GM21786 (cell line): ENCODE measurements around the gene ELK4.

Source experiments
- ATAC-seq: cut with Tn5 transposase; IDR thresholded peaks from one replicate; pipeline ENCODE4 v1.9.1; 2021; ENCODE audit not compliant: unreplicated experiment

ELK4 gene

DNA sequence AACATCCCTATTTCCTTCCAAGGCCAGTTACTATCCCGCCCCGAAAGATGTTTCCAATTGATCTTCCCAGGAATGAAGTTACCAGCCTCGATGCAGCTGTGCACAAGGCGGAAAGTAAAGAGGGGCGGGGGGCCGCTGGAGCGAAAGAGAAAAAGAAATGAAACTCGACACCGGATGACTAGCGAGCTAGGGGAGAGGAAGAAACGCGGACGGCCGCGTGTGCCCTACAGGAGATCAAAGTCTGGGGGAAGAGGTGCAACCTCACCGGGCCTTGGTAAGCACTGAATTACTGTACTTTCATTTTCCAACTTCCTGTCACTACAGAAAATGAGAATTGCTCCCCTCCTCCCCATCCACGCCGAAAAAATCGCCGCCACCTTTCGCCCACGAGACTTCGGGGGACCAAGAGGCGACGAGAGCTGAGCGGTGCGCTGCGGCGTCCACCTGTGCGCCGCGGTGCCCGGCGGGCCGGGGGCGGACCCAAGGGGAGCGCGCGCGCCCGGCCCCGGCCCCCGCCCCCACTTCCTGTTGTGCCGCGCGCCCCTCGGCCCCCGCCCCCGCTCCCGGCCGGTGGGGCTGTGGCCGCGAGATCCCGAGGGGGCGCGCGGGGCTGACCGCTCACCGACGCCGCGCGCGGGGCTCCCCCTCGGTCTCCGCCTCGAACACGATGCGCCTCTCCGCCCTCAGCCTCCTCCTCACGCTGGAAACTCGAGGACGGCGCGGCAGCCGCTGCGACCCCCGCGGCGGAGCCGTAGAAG, 622 bp downstream of the ELK4 start:
- ATAC-seq, result peak; percentile 62

DNA sequence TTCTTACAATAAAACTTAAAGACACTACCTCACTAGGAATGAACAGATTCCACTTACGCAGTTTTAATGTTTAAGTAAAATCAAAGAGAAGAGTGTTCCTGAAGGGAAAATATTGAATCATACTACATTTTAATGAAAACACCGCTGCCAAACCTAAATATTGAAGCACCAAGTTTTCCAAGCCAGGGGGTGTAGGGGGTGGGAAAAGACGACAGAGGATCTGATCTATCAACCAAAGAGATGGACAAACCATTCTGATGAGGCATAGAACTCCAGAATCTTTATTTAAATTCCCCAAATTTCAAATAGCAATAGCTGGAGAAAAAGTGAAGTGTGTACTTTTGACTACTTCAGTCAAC, 1.2 kb downstream of the ELK4 start:
- ATAC-seq, result no peak

DNA sequence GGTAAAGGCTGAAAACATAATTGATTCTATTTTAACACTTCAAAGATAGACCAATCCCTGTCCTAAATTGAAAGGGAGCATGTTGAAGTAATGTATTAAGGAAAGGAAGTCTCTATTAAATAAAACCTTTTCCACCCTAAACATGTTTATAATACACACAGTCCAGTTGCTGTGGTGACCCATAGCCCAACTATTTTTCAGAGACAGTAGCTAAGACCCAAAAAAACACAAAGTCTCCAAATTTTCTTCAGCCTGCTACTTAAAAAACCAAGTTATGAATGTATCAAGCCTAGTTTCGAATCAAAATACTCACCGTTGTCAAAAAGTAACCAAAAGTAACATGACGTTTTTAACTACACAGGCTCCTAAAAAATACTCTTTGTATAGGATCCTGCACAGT, 1.6 kb downstream of the ELK4 start:
- no peak for ATAC-seq

DNA sequence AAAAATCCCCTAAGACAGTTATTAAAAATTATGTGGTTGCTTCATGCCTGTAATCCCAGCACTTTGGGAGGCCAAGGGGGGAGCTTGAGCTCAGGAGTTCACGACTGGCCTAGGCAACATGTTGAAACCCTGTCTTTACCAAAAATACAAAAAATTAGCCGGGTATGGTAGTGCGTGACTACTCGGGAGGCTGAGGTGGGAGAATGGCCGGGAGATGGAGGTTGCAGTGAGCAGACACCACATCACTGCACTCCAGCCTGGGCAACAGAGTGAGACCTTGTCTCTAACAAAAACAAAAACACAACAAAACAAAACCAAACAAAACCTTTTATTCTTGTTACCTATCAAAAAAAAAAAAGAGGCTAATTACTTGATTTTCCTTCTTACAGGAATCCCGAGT, 2.1 kb downstream of the ELK4 start:
- no peak for ATAC-seq

DNA sequence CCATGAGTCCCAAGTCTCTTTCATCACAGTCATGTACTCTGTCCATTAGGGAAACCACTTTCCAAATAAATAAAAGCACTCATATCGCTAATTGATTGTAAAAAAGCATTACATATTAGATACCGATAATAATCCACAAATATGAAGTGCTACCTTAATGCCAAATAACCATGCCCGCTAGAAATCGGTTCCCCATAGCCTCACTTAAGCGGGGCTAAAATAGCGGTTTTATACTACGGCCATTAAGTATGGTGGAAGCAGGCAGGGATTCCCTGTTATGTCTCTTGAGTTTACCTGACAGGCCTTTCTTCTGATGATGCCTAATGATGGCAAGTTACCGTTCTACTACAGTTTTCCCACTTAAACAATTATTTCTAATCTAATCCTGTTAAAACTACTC, 3.9 kb downstream of the ELK4 start:
- no peak for ATAC-seq

DNA sequence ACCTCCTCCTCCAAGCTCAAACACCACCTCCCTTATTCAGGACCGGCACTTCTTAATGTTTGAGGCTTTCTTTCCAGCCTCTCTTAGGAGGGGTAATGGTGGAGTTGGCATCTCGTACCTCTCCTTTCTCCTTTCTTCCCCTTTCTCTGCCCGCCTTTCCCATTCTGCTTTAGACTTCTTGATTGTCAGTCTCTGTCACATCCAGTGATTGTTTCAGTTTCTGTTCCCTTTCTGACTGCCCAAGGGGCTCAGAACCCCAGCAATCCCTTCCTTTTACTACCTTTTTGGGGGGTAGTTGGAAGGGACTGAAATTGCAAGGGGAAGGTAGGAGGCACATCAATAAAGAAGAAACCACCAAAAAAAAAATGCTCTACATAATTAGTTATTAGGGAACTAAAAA, 5.6 kb downstream of the ELK4 start:
- no peak for ATAC-seq

DNA sequence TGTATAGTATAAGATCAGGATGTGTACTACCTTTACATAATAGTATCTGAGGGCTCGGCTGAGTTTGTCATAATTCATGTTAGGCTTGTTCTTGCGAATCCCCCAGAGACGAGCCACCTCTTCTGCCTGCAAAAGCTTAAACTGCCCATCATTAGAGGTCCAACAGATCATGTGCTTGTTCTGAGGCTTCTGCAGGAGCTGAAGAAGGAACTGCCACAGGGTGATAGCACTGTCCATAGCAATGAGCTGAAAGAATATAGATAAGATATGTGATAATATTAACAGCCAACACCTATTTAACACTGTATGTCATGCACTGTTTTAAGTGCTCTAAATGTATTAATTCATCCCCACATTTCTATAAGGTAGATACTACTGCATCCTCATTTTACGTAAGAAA, 8.2 kb downstream of the ELK4 start:
- ATAC-seq, result no peak

DNA sequence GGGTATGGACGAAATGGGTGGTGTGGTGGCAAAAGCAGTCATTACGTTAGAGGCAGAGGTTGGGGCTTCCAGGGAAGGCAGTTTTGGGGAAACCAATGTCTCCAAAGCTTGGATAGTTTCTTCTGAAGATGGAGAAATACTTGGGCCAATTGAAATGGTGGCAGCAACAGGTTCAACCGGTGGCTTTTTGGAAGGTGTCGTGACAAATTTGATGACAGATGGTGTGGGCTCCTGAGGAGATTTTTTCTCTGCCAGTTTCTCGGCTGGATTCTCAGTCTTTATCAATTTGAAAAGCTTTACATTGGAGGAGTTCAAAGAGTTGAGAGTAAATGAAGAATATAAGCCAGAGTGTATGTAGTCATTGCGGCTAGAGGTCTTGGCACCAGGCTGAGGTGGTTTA, 11.5 kb downstream of the ELK4 start:
- no peak for ATAC-seq

DNA sequence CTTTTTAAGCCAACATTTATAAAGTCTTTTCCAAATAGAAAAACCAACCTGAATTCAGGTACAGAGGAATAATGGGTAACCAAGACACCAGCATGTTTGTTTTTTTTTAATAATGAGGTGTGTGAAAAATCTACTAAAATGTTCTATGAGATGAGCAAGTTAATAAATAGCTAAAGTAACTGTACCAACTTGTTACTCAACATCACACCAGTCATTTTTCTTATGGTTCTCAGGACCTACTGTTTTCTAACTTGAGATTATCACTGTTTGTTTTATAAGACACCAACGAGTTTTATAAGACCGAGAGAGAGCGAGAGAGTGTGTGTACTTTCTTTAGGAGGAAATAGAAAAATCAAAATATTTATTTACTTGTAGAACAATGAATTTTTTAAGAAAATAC, 12.4 kb downstream of the ELK4 start:
- ATAC-seq, result no peak

DNA sequence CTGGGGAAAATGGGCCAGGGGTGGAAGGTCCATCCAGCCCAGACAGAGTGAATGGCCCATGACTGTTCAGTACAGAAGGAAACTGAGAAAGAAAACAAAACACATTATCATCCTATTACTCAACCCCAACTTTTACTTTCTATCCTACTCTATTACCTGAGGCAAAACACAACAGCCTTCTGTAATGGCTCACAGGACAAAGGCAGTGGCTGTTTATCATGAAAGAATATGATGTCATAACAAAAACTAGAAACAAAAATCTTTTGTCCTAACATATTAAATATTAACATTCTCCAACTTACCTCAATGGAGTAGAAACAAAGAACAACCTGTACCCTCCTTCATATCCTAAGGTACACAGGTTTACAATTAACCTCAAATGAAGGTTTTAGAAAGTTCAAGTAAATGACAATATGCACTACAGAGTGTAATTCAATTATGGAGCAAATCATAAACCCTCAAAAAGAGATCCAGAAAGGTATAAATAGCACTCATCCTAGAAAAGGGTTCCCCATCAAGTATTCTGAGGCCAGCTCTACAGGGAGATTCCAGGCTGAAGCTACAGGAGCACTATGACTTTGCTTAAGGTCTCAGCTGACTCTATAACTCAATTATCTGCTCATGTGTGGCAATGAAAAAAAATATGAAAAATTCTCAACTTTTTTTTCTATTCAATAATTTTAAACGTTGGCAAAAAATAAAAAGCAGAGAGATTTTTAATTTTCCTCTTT, 15.1 kb downstream of the ELK4 start:
- ATAC-seq, result peak; percentile 87

DNA sequence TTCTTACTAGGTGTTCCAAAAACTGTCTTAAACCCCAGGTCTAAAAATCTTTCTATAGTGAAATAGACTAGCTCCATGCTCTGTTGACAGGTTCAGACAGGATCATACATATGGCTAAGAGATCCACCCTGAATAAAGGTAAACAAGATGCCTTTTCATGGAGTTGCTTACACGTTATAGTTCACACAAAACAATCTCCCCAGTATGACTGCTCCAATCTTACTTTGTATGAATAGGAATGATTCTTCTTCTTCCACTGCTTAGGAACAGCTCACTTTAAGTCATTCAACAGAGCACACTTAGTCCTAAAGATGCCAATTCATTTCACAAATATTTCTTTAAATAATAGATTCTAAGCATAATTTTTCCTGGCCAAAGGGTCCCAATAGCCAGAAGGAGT, 16.0 kb downstream of the ELK4 start:
- ATAC-seq, result no peak

DNA sequence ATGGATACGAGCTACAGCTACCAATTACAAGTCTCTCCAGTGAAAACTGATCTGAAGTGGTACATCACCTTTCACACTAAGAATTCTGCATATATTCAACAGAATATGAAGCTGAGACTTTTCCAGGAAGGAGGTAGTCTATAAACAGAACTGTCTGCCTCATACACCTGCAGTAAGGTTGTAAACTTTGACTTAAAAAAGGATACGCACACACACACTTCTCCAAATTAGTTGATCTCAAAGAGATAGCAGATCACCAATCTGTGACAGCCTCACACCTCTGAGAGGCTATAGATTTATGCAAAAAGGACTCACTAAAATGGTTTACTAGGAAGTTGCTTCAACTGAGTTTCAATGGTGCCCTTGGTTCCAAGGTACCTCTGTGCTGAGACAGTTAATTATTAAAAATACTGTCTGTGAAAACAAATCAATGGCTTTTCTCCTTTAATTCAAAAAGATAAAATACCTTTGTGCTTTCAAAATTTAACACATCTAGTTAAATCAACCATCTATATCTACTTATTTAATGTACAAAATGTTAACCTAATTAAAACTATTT, 17.9 kb downstream of the ELK4 start:
- ATAC-seq, result no peak

DNA sequence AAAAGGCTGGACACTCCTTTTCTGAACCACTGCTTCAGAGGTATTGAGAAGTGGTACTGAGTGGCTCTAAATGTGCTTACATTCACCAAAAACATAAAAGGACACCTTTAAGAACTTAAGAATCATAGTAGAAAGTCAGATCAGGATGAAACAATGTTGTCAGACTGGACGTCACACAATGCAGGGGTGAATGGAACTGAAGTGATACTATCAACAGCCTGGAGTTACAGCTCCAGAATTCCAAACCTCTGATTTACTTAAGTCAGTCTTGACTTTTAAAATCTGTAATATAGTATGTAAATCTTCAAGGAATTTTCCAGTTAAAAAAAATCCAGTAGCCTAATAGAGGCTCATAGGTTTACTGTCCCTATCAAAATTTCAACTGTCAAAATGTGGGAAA, 19.3 kb downstream of the ELK4 start:
- ATAC-seq, result no peak

DNA sequence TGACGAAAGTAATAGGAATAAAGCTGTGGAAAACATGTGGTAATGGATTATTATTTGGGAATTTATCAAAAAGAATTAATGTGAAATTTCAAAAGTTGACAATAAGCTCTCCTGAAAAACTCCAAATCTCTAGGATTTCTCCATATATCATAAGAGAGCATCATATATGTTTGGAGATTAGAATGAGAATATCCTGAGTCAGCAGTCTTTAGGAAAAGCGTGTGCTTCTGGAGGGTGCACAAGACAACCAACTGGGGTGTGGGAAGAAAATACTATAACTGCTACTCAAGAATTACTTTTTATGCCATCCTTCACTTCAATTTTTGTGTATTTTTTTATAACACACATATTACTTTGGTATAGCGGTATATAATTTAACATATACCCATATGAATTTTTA, 19.7 kb downstream of the ELK4 start:
- ATAC-seq, result no peak

DNA sequence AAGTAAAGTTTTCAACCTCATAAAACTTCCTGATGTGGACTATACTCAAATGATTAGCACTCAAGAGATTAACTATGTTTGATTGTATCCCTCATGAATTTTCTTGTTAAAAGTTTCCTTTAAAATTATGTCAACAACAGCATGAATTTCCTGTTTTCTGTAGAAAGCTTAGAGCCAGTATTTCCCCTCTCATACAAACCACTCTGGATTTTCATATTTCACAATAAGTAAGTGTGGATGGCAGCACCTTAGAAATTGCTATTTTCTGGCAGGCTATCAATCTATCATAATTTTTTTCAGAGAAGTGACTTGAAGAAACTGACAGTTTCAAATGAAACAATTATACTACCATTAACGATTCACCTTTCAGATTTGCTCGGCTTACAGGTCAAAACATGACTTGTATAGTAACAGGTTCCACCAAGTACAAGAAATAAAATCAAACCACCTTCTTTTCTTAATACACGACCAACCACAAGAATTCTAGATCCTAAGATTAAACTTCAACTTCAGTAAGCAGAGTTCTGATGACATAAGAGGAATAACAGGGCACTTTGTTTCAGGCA, 20.8 kb downstream of the ELK4 start:
- ATAC-seq, result no peak

DNA sequence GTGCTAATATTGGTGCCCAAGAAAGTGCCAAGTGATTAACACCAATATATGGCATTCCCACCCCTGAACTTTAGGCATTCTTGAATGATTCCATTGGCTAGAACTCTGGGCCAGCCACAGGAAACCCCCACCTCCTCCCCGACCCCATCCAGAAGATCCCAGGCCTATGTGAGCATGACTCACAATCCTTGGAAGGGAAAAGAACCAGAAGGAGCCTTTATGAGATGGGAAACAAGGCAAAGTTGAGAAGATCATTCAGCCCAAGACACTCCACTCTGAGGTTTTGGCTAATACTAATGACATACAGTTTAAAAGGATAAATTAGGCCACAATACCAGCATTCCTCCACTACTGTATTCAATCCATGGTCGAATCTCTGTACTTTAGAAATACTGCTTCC, 21.8 kb downstream of the ELK4 start:
- ATAC-seq, result no peak

DNA sequence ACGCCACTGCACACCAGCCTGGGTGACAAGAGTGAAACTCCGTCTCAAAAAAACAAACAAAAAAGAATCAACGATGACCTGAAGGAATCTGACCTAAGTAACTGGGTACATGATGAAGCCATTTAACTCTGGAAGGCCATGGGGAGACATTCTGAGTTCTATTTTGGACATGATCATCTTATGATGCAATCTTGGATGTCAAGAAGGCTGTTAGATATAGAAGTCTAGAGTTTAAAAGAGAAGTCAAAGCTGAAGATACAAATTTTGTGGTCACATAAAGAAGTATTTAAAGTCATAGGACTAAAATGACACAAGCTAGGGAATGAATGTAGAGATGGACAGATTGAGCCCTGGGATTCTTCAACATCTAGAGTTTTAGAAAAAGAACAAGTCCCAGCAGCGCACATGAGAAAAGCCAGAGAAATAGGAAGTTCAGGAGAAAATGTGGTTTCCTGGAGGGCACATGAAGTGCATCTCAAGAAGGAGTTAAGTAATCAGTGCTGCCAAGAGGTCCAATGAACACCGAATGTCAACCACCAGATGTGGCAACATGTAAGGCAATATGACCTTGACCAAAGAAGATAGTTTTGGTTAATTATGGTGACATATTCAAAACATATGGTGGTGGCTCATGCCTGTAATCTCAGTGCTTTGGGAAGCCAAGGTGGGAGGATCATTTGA, 26.8 kb downstream of the ELK4 start:
- ATAC-seq, result no peak

DNA sequence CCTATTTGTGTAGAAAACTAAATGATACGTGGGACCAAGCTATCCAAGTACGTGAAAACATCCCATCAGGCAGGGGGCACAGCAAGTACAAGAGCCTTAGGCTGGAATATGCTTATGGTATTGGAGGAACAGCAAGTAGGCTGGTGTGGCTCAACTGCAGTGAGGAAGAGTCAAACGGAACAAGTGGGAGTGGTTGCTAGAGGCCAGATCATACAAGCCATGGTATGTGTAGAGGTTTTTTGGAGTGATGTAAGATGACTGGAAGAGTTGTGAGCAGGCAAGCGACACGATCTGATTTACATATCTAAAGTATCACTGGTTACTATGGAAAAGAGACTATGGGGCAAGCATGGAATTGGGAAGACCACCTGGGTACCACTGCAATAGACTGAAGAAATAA, 27.8 kb downstream of the ELK4 start:
- no peak for ATAC-seq

DNA sequence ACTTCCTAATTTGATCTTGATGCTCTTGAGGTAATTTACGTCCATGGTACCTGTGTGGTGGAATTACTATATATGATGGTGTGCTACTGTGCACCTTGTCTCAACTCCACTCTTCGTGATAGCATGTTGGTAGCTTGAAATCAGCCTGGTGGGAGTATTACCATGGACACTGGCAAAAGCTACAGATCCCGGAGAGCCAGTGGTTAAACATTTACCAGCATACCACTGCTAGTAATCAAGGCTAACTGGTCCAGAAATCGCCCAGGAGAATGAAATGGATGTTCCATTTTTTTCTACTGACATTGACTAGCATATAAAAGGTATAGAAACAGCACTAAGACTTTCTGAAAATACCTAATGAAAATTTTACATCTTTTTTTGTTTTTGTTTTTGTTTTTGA, 30.6 kb downstream of the ELK4 start:
- ATAC-seq, result no peak

DNA sequence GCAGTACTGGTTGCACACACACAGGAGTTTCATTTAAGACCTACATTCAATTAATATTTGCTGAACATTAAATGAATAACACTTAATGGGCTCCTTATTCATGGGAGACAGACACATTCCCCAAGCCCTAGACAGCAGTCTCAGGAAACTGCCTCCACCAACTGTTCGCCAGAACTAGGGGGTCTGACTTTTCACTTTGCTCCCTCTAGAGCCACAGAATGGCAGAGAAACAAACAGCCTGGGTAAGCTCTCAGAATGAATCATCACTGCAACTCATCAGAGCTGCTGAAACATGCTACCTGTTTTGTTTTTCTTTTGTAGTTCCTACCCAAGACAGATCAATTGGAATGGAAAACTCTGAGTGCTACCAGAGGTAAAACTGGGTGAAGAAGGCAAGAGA, 31.7 kb downstream of the ELK4 start:
- ATAC-seq, result peak; percentile 86

DNA sequence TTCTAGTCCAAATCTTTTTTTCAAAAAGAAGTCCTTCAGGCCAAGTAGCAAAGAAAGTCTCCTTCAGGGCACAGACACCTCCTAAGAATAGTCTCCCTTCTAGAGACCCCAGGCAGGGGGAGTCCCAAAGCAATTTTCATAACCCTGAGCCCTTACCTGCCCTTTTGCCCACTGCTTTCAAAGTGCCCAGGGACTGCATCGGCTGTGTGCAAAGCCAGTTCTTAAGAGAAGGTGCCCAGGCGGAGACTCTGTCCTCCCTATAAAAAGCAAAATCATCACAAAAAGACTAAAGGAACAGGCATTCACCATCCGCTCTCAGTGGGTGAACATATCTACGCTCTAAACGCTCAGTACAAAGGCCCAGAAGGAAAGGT, 32.2 kb downstream of the ELK4 start:
- no peak for ATAC-seq
